Measurements from ENCODE around the gene RAMACL. TPM values are rescaled to one million over a fixed set of nuclear protein-coding genes. Genes with fewer than 3 reads are reported as not detected.

RAMACL gene
- total and polyA plus RNA-seq, 2 of the 4 experiments (the other 2 are of a cell fraction): 0.46 to 0.90 TPM

- TF ChIP-seq MAZ (IDR thresholded peaks at IDR 0.05; ENCODE audit: borderline replicate concordance, low read depth, low read length) (no peak), RCOR1 (IDR thresholded peaks at IDR 0.05; ENCODE audit: insufficient replicate concordance, low read length) (no peak), FOS (IDR thresholded peaks at IDR 0.05; ENCODE audit: low read depth, low read length) (no peak)
Measured at GRCh38 chr6:166627875-166628801, 41.7 kb upstream of the RAMACL start (continued).

Measured in IMR-90 (cell line).